Hematopoietic multipotent progenitor cell treated with erythropoietin and hydrocortisone succinate and interleukin-3 and kit ligand, for 17 days (in vitro differentiated cells): ENCODE data around the gene IGFBP4.

Source experiments
- DNase-seq: peaks from one replicate; pipeline ENCODE4 v3.0.0-alpha.2; 2015; ENCODE audit warnings: low spot score

The IGFBP4 gene

DNA sequence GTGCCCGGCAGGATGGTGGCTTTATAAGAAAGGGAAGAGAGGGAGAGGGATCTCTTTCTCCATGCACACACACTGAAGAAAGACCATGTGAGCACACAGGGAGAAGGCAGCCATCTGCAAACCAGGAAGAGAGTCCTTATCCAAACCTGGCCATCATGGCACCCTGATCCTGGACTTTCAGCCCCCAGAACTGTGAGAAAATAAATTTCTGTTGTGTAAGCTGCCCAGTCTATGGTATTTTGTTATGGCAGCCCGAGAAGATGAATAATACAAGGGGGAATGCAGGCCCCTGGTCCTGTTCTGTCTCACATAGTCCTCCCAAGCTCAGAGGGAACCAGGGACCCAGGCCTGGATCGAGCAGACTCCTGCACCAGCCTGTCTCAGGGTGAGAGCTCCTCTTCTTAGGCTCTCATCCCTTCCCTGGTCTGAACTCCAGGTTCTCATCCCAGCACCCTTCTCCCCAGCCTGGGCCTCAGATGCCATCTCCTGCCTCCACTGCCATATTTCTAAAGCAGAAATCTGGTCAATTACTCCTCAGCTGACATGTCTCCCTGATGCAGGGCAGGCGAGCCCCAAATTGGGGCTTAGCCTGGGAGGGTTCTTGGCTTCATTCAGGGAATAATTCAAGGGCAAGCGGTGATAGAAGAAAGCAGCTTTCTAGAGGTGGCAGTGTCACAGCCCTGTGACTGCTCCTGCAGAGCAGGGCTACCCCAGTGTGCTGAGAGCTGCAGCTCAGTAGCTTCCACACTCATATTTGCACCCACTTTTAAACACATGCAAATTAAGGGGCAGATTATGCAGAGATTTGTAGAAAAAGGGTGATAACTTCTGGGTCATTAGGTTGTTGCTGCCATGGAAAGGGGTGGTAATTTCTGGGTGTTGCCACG is 28.8 kb downstream of the IGFBP4 start:
- no peak for DNase-seq

DNA sequence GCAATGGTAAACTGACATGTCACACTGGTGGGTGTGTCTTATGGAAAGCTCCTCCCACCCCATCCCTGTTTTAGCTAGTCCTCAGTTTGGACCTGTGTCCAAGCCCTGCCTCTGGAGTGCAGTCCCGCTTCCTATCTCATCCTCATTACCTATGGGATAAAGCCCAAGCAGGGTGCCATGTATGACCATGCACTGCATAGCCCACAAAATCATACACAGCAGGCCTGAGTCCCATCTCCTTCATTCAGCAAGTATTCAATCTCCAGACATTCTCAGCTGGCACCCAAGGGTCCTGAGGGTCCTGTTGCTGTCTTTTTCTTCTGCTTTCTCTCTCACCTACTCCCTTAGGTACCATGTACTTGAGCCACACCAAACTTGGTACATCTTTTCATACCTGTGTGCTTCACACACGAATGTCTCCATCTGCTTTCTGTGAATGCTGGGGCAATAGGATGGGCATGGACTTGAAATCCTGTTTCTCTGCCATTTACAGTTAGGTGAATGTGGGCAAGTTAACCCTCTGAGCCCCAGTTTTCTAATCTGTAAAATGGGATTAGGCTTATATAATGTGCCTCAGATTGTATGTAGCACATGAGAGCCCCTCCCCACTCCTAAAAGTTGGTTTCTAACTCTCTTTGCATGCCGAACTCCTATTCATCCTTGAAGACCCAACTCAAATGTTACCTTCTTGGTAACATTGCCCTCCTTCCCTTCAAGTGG is 29.6 kb downstream of the IGFBP4 start:
- peak; percentile 15 for DNase-seq

DNA sequence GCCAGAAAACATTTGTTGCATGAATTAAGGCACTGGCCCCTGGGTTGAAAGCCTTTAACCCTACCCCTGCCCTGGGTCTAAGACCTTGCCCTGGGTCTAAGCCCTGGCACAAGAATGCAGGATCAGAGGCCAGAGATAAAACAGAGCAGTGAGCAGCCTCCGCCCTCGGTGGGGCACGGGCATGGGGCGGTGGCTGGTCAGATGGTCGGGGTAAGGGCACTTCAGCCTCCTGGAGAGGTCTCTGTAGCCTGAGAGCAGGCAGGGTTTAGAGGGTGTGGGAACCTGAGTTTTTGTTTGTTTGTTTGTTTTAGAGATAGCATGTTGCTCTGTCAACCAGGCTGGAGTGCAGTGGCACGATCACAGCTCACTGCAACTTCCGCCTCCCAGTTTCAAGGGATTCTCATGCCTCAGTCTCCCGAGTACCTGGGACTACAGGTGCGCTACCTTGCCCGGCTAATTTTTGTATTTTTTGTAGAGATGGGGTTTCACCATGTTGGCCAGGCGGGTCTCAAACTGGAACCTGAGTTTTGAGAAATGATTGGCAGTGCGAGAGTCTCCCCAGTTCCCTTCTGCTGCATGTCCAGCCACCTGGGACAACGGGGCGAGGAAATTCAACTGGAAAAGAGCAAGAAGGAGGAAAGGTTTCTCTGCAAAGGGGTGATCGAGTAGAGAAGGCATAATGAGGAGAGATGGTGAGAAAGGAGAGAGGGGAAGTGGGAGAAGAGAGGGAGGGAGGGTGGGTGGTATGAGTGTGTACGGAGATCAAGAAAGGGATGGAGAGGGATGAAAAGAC is 30.5 kb downstream of the IGFBP4 start:
- no peak for DNase-seq

DNA sequence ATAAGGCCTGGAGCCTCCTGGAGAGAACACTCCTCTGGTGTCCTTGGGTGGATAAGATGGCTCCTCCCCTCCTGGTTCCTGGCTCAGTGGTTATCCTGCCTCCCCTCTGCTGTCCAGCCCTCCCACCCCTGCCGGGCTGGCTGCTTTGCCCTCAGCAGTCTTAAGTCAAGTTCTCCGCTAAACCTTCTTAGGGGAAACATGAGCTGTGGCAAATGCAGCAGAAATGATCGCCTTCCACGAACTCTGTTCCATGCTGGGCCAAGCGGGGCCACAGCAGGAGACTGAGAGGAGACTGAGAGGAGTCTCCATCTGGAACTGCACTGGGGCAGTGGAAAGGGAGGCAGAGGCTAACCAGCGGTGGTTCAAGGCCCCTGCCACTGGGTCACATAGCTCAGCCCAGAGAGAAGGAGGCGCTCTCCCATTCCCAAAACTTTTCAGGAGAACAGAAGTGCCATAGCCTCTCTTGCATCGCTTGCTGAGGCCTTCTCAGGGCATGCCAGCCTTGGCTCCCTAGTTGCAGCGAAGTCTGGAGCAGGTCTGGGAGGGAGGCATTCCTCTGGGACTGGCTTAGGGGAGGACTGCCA is 31.3 kb downstream of the IGFBP4 start:
- no peak for DNase-seq

DNA sequence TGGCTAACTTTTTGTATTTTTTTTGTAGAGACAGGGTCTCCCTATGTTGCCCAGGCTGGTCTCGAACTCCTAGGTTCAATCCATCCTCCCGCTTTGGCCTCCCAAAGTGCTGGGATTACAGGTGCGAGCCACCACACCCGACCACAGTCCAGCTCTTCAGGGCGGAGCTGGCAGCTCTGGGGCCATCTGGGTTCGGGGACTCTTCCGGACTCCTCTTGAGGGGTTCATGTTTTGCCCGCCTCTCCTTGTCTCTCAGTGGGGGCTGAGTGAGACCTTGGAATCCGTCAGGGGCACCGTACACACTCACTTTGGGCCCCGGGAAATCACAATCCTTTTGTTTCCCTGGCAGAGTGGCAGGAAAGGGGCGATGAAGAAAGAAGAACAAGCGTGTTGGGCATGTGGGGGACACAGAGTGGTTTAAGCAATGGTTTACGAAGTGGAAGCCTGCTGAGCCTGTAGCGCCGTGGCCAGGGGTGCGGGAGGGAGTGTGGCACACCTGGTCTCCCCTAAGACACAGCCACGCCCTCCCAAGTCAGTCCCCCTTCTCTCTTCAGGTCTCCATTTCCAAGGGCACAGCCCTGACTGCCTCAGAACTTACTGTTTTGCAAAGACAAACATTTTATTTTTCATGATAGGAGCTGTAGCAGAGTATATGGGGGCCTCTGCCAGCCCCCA is 32.1 kb downstream of the IGFBP4 start:
- DNase-seq: no peak

DNA sequence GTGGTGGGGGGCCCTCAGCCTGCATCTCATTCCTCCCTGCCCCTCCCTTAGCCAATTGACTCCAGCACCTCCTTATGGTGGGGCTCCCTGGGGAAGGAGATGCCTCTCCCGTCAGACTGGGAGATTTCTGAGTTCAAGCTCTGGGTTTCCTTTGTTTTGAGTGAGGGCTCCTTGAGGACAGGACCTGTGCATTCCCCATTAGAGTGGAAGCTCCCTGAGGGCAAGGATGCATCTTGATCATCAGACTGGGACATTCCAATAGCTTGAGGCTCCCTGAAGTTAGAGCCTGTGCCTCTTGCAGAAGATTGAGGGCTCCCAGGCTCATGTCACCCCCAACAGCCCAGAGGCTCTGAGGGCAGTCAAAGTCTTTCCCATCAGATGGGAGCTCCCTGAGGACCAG is 34.5 kb downstream of the IGFBP4 start:
- no peak for DNase-seq

DNA sequence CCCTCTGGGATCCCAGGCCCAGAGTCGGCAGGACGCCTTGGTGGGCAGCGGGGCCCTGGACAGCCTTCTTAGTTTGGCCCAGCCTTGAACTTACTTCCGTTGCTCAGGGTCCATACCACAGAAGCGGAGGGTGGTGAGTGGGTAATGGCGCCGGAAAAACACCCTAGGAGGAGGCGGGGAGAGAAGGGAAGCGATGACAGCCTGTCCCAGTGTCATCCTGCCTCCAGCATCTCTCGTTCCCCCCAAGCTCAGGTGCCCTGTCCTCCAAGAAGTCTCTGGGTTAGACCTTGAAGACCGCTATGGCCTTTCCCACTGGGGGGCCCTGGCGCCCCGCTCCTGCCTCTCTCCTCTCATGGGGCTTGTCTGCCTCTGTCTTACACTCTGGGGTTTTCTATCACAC is 35.2 kb downstream of the IGFBP4 start:
- no peak for DNase-seq

DNA sequence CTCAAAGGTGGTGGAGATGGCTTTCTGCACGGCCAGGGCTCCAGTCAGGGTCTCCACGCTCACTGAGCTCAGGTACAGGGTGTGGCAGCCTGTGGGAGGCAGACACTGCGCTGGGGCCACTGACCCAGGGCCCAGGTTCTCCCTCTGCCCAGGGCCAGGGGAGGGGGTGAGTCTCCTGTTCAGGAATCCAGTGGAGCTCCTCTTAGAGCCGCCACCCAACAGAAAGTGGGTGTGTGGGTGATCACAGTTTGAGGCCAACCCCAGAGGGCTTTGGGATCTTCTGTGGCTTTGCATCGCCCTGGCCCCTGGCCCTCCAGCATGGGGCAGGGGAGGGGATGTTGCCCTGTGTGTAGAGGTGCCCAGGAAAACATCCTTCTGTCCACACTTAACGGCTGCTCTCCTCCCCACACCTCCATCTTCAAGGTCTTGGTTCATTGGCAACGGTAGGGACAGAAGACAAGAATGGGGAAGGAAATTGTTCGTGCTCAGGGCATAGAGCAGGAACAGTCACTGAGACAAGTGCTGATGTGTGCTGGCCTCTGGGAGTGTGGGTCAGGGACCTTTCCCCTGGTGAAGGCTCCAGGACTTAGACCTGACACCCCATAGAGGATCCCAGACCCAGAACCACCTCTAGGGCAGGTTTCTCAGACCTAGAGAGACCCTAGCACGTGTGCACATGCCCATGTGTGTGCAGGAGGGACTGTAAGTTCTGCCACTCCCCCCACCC is 36.7 kb downstream of the IGFBP4 start:
- no peak for DNase-seq

DNA sequence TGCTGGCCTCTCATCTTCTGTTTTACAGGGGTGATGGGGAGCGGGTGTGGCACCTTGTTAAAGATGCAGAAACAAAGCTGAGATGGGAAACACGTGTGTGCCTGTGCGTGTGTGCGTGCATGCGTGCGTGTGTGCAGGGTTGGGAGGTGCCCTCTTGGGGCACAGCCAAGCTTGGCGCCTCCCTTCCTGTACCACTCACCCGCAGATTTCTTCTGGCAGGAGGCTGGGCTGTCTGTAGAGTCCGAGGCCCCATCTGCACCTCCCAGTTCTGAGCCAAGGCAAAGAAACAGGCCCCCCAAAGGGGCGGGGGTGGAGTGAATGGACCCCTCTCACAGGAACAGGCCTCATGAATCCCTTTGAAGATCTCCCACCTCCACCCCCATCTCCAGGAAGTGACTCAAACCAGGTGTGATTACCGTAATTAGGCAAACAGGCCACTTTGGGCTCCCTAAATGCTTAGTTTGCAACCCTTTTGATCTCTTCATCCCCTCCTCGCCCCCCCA is 37.3 kb downstream of the IGFBP4 start:
- no peak for DNase-seq

DNA sequence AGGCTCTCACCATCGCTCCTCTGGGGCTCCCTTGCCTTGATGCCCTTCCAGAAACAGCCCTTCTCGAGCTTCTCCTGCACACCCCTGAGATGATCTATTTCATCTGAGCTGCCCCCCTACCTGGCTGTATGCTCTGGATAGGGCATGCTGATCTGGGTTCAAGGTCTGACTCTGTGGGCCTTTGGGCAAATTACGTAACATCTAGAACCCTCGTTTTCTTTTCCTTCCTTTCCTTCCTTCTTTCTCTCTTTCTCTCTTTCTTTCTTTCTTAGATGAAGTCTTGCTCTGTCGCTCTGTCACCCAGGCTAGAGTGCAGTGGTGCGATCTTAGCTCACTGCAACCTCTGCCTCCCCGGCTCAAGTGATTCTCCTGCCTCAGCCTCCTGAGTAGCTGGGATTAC is 37.9 kb downstream of the IGFBP4 start:
- no peak for DNase-seq

DNA sequence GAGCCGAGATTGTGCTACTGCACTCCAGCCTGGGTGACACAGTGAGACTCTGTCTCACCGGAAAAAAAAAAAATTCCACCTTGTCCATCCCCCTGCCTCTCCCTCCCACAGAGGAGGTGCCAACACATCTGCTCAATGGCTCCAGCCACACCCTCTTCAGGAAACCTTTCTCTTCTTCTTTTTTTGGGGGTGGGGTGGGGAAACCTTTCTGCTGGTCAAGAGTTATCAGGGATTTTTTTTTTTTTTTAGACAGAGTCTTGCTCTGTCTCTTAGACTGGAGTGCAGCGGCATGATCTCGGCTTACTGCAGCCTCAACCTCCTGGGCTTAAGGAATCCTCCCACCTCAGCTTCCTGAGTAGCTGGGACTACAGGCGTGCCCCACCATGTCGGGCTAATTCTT is 39.5 kb downstream of the IGFBP4 start:
- no peak for DNase-seq

DNA sequence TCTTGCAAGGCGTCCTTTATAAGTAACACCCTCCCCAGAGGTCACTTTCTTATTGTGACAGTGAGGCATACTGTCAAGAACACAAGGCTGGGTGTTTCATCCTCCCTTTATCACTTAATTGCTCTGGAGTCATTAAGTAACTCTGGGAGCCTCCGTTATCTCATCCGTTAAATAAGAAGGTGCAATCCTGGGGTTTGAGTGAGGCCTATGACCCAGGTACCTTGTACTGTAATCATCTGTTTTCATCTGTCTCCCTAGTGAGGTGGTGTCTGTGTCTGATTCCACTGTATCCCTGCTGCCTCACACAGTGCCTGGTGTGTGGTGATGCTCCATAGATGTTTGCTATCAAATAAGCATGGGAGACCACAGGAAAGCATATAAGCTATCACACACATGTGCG is 40.4 kb downstream of the IGFBP4 start:
- no peak for DNase-seq

DNA sequence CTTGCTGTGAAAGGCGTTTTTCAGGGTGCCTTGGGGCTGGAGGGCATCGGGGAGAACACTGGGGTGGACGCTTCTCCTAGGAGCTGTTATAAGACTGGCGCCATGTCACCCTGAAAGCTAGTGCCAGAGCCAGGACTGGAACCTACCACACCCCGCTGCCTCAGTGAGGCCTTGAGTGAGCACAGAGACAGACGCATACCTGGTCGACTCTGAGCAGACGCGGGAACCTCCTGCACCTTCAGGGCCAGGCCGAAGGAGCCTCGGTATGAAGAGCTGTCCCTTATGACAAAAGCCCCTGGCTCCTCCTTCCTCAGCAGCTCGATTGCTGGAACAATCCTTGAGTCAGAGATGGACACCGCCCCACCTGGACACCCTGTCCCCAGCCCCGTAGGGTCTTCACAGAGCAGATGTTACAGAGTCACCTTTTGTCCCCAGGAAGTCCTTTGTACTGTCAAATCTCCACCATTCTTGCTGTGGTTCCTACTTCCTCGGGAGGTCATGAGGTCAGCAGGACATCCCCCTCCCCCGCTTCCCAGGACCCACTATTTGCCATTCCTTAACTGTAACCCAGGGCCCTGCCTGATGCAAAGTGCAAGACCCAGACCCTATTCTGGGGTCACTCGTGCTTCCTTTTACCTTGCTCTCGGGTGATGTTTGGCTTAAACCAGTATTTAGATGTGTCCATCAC is 41.2 kb downstream of the IGFBP4 start:
- DNase-seq: no peak

DNA sequence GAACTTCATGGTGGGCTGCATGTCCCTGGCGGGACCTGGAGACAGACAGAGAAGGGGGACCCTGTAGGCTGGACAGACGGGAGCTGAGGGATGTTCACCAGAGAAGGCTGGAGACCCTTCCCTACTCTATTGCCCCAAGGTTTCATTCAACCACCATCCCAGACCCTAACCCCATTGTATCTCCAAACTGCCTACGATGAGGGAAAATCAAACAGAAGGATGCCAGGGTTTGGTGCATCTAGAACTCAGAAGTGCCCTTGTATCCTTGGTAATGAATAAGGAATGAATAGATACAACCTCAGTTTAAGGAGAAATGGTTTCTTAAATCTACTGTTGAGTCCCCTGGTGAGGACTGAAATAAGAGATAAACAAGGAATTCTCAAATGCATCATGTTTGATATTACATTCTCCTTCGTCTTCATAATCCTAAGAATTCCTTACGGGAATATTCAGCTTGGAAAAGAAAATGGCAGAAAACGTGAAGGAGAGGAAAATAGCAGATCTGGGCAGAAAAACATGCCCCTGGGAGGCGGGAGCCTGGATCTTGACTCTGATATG is 41.8 kb downstream of the IGFBP4 start:
- DNase-seq: no peak

DNA sequence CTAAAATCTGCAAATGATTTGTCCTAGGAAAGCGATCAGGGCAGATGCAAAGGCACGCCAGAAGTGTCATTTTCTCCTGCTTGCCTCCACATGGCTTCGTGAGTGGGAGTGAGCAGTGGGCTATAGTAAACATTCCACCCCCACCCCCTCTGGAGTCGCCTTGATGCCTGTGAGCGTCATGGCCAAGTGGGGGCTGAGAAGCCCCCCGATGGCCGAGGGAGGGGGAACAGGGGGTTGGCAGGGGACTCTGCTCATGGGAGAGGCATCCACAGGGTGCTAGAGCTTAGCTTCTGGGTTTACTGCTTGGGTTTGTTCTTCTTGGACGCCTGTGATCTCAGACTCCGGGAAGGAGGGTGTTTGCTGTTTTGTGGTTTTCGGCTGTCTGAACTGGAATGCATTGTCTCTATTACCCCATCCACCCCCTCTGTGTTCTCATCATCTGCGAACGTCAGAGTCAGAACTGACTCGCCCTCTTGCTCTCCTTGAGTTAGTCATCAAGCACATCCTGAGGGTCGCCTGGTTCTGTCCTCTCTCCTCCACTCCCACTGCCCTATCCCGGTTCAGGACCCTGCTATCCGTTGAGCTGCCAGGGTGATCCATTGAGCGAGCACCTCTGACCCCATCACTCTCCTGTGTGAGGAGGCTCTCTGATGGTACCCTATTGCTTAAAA is 42.7 kb downstream of the IGFBP4 start:
- no peak for DNase-seq

DNA sequence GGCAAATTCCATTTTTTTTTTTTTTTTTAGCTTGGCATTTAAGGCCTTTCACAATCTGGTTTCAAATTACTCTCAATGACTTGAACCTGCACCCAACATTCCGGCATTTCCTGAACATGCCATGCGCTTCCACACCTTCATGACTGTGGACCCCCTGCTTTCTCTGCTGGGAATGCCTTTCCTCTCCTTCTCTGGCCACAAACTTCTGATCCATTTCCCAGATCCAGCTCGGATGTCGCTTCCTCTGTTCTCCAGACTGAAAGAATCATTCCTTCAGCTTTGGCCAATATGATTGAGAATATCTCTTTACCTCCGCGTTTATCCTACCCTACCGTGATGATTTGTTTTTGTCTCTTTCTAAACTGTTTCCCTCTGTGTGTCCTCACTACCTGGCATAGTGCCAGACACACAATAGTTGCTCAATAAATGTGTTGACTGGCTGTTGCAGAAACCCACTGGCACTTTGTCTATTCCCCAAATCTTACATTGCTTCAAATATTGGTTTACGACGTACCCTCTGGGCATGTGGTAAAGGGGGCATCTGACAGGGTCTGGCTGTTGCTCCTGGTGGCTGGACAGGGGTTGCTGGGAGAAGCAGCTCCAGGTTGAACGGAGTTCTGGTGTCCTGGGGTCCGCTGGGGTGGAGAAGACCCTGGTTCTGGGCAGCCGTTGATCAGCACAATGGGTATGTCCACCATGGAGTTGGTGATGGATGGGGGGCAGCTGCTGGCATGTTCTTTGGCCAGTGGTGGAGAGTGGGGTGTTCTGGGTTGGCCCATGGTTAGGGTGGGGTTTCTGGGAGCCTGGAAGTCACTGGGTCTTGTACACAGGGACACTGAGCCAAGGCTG is 43.5 kb downstream of the IGFBP4 start:
- no peak for DNase-seq

DNA sequence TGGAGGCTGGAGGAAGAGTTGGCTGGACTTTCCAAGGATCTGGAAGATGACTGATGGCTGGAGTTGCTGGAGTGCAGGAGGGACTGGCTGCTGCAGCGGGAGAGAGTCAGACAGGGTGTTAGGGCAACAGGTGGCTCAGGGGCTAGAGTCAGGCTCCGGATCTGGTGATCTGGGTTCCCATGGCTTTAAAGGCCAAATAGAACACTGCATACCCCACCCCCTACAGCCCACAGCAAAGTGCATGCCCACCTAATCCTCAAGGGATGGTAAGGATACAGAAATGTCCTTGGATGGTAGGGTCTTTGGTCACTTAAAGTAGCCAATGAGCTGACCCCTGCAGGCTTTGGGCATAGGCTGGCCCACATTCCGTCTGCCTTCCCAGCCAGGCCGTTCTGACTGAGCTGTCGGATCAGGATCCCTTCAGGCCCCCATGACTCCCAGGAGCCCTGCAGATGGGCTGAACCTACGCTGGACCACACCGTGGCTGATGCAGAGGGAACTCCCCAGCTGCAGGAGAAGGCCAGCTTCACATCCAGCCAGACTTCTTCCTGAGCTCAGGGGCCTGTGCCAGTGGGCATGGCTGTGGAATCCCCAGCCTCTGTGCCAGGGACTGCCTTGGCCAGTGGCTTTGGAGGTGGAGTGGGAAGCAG is 44.2 kb downstream of the IGFBP4 start:
- DNase-seq: no peak

DNA sequence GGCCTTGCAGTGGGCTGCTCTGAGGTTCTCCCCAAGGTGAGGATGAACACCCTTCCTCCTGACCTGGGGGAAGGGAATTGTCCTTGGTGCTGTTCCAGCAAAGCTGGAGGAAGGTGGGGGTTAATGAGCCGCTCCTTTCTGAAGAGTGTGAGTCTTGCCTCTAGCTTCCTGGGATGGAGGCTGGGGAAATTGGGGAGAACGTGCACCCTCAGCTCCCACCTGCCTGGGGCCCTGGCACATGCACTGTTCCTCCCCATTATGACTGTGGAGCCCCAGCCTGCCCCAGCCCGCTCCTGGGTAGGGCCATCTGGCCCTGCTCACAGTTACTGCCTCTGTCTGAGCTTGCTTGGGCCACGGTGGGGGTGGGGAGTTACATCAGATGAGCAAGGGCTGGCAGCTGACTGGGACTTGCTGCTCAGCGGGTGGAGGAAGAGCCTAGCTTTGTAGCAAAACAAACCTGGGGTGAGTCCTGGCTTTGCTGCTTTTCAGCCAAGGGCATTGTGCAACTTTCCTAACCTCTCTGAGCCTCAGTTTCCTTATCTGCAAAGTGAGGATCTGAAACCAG is 47.1 kb downstream of the IGFBP4 start:
- DNase-seq: no peak
